OCI-M2 (cell line): ENCODE results near the gene MGAT5.
"Not testable (repeated sequence)": the region's sequence is repeated elsewhere in the genome, so short reads cannot be mapped to it uniquely, and the experiment has no call there.

Experiments used
- DNase-seq: peaks from one replicate; lab custom pipeline; 2025; ENCODE audit not compliant: unreplicated experiment; lab: John Stamatoyannopoulos, UW

The MGAT5 gene

DNA sequence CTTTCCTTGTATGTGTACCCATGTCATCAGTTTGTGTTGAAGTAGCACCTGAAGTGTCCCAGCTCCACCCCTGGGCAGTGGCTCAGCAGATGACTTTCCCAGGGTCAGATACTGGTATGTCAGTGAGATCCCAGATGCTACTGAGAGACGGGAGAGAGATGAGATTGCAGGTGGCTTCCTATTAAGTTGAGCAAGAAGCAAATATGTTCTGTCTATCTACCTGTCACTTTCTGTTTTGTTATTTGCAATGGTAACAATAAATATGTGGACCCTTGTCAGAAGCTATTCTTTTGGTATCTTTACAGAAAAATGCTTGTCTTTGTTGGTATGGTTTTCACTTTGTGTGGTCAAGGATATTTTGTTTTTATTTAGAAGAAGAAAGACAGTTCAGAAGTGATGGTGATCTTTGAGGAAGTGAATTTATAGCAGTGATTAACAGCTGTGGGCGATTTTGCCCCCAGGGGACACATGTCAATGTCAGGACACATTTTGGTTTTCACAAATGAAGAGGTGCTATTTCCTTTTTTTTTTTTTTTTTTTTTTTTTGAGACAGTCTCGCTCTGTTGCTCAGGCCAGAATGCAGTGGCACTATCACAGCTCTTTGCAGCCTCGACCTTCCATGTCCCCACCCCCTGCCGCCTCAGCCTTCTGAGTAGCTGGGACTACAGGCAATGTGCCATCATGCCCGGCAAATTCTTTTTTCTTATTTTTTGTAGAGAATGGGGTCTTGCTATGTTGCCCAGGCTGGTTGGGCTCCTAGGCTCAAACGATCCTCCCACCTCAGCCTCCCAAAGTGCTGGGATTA lies 21.4 kb downstream of the MGAT5 start:
- DNase-seq, result no peak

DNA sequence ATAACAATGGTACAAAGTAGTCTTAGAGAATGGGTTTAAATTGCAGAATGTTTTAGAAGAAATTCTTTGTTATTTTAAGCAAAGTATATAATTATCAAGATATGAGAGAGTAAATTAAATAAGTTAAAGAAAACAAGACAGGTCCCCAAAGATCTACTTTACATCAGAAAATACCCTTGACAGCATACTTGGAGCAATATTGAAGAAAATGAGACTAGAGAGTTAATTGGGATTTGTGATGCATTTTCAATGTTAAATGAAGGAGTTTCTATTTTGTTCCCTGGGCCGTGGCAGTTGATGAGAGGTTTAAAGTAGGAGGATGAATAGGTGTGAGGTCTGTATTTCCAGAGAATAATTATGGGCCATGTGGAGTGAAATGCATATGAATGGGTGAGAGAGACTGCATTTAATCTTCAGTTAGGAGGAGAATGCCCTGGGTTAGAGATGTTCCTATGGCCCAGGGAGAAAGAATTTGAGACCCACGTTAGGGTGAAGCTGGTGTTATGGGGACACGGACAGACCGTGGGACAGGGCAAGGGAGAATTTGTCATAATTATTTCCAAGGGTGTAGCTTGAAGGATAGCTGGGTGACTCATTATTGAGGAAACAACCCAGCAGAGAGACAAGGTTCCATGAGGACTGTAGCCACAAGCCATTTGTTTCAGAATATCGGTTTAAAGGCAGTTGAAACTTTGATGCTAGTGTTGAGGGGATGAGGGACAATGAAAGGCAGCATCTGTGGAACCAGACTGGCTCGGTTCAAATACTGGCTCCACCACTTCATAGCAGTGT lies 22.7 kb downstream of the MGAT5 start:
- DNase-seq, result no peak

DNA sequence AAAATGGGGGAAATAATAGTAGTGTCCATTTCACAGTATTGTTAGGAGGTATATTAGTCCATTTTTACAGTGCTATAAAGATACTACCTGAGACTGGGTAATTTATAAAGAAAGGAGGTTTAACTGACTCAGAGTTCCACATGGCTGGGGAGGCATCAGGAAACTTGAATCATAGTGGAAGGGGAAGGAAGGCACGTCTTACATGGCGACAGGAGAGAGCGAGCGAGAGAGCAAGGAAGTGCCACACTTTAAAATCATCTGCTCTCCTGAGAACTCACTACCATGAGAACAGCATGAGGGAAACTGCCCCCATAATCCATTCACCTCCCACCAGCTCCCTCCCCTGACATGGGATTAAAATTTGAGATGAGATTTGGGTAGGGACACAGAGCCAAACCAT lies 23.4 kb downstream of the MGAT5 start:
- DNase-seq, result no peak

DNA sequence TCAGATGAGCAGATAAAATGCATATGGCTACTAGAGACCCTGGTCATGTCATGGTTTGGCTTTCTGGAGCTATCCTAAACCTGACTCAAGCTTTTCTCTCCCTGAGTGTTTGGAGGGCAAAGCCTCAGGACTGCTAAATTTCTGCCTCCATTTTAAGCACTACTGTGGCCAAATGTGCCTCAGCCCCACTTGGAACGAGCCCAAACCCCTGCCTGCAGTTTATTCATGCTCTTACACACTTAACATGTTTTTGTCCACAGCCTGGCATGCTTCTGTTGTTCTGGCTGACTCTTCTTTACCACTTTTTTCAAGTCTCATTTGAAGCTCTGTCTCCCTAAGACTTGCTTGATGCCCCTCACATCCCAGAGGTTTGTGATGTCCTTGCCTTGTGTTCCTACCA lies 24.7 kb downstream of the MGAT5 start:
- no peak for DNase-seq

DNA sequence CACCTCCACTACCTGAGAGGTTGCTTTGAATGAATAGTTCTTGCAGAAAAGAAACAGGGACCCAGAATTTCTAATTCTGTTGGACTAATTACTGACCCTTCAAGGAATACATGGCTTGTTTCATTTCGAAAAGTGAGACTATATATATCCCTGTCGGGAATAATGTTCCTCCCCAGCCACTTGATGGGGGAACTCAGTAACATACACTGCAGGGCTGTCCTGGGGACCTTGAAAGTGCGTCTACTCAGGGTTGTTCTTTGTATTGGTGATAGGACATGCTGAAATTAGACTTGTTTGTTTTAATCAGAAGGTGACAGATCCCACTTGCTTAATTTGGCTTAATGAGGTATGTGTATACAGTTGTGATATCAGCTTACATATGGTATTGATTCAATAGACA lies 25.5 kb downstream of the MGAT5 start:
- no peak for DNase-seq

DNA sequence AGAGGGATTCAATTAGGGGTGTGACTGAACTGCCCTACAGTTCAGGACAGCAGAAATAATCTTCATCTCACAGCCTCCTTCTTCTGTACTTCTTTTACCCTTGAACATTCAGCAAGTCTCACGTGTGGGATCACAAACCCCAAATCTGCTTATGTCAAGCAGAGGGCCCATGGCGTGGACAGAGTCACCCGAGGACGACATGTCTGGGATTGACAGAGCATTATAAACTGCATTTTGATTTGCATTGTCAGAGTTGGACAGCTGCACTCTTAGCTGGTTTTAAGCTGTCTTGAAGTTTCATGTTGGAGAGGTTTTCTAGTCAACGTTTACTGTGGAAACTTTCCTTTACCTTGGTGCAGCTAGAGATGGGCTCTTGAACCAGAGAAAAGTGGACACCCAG lies 26.4 kb downstream of the MGAT5 start:
- no peak for DNase-seq

DNA sequence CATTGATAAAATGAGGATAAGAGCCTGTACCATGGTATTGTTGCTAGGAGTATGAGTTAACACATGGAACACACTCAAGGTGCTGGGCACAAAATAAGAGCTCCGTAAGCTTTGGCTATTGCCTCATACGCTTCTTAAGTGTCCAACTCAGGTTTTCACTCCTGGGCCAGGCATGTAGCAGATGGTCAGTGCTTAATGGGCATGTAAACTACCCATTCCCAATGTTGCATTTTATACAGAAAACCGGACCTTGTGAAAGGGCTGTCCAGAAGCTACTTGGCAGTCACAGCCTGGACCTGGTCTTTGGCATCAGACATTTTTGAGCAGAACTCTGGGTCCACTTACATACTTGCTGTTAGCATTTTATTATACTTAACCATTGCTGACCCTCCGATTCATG lies 26.9 kb downstream of the MGAT5 start:
- no peak for DNase-seq

DNA sequence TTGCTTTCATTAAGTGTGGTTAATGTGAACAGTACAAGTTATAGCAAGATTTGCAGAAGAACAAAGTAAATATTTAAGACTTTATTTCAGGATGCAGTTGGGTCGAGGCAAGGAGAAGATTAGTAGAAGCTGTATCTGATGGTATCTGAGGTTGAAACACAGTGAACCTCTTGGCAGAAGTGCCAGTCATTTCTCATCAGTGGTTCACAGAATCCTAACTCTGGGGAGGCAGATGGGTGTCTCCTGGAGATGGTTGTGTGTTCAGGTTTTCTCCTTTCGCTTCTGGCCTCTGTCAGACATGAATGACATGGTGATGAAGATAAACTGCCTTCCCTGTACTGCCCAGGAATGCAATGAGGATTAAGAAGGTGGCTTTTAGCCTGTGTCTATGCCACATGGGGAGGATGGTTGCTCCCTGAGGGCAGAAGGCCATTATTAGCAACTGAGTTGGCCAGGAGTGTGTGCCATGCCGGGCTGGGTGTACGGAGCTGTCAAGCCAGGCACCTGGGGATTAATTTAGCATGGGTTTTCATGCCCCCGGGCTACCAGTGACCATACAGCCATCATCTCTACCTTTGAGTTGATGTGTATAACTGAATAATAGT lies 28.0 kb downstream of the MGAT5 start:
- DNase-seq, result no peak

DNA sequence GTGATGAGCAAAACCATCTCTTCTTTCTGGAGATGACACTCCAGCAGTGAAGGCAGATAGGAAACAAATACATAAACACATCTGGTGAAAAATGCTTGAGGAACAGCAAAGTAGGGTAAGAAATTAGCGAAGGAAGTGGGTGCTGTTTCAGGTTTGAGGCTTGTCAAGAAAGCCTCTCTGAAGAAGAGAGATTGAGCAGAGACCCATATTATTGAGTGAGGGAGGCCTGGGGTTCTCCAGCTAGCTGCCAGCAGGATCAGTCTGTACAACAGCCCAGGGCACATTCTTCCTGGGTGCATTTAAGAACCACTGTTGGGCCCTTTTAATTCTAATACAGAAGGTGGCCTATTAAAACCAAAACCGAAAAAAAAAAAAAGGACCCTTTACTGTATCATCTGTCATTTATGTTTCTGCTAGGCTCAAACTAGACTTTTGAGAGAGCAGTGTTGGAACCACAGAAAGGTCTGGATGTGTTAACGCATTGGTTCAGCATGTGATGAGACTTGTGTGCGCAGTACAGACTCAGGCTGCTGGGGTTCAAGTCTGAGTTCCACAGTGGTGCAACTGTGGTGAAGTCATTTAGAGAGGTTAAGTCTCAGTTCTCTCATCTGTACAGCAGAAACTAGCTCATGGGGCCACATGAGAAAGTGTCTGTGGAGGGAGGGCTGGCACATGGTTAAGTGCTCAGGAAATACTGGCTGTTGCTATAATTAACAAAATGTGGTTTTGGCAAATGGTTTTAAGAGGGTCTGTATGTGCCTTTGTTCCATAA lies 28.9 kb downstream of the MGAT5 start:
- no peak for DNase-seq

DNA sequence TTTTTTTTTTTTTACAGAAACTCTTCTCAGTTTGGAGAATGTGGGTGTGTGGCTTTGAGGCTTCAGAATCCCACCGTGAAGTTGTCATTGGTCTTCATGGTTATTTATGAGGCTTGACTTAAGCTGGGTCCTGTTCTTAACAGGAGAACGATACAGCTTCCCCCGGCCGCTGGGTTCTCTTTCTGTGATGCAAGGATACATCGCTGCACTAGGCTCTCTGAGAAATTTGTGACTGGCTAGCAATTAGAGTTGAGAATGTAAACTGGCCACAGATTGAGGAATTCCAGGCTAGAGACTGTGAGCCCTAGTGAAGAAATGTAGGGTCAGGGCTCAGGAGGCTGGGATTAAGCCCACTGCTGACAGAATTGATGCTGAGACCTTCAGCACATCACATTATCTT lies 29.8 kb downstream of the MGAT5 start:
- no peak for DNase-seq

DNA sequence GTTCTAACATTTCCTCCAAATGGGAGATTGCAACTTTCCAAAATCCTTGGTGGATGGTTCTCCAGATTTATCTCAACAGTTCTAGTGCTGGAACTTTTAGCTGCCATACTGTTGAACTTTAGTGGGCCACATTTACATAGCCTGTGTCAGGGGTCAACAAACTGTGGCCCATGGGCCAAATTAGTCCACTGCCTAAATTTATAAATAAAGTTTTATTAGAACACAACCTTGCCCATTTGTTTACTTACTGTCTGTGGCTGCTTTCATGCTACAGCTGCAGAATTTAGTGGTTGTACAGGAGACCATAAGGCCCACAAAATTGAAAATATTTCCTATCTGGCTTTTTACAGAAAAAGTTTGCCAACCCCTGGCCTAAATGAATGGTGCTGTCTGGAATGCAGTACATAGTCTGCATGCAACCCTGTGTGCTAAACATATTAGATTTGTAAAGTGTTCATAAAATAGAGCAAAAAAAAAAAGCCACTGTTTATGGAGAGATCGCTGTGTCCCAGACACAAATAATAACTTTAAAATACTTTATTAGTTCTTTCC lies 30.3 kb downstream of the MGAT5 start:
- no peak for DNase-seq

DNA sequence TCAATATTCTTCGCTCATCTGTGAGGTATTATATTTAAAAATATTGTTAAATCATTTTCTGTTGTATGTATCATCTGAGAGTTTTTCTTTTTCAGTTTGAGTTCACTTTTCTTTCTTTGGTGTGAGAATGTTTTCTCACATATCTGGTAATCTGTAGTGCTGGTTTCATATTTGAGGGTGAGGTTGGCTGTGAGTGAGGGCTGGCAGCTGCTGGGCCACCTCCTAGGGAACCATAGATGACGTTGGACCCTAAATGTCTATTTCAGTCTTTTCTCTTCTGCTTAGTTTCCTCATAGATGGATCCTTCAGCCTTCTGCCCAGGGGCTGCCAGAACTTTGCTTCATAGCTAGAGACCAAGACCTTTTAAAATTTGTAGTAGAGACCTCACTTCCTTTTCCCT lies 33.5 kb downstream of the MGAT5 start:
- DNase-seq, result no peak

DNA sequence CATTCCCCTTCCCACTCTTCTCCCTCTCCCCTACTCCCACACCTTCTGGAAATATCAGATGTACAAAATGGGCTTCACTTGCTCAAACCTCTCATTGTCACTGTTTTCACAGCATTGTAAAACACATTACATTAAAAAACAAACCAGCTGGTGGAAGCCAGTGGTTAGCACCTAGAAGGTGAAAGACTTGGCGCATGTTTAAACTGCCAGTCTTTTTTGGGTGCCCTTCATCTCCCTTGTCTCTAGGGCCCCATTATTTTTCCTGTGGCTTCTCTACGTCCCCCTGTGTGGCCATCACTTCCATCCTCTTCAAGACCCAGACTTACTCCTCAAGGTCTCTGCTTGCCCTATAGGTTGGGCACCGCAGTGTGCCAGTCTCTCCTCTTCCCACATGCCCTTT lies 34.9 kb downstream of the MGAT5 start:
- DNase-seq, result no peak

DNA sequence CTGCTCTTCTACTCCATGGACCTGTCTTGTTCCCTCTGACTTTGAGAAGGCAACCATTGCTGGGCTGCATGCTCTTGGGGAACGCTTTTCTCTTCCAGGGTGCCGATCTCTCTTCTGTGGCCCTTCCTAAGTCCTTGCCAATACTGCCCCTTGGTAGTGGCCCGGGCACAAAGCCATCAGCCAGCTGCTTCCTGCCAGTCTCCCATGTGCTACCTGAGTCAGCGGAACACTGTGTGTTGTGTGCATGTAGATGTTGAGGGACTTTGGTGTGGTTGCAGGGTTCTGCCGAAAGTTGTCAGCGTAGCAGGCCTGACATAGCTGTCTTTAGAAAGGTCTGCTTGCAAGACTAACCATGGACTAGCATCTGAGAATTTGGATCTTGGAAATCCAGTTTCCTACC lies 35.4 kb downstream of the MGAT5 start:
- DNase-seq, result no peak

DNA sequence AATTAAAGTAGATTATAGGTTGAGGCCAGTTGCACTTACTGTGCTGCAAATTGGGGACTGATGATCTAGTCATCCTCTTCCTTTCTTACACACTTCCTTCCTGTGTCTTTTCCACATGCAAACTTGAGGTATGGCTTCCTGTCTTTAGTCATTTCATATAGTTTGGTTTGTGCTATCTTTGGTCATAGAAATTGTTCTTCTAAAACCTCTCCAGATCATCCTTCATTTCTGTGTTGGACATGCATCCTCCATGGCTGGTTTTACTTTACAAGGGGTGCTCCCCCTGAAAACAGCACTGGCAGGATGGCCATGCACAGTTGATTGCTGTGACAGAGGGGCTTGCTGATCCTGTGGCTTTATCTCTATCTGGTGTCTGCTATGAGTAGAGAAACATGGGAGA lies 36.5 kb downstream of the MGAT5 start:
- no peak for DNase-seq

DNA sequence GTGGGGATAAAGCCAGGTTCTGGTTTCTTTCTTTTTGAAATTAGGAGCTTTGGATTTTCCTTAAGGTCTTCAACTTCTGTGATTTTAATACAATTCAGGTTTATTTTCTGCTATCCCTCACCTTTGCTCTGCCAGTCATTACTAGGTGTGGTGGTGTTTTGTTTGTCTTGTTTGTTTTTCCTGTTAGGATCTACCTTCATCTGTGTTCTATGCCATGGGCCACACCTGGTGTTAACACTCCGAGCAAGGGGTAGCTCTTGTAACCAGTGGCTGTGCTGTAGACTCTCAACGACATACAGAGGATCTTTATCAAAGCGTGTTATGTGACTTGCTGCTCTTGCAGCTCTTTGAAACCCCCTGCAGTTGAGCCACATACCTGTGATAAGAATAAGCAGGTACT lies 38.6 kb downstream of the MGAT5 start:
- no peak for DNase-seq

DNA sequence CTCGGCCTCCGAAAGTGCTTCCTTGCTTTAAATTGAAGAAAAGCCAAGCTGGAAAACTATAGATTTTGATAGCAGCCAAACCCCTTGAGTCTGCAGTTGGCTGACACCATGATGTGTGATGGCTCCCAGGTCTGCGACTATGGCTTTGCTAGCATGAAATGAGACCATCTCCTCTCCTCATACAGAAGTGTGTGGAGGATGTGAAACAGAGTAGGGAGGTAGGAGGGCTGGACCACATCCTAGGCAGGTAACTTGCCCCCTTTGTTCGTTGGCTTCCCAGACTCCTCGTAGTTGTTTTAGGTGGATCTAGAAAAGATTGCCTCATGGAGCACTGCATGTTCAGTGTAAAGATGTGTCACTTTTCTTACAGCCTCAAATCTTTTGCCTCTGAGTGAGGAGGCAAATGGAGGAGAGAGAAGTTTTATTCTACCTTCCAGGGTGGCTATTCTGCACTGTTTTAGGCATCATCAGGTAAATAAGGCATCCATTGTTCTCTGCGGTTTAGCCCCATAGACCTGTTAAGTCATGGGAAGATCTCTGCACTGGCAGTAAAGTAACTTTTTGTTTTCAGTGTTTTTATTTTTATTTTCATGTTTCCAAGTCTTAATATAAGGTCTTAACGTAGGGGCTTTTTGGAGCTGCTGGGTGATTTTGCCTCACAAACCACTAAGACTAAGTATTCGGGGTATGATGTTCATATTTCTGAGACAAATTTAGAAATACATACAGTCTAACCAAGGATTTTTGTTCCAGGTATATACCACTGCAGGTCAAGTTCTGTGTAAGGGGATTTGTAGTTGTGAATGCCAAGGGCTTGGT lies 40.1 kb downstream of the MGAT5 start:
- no peak for DNase-seq

DNA sequence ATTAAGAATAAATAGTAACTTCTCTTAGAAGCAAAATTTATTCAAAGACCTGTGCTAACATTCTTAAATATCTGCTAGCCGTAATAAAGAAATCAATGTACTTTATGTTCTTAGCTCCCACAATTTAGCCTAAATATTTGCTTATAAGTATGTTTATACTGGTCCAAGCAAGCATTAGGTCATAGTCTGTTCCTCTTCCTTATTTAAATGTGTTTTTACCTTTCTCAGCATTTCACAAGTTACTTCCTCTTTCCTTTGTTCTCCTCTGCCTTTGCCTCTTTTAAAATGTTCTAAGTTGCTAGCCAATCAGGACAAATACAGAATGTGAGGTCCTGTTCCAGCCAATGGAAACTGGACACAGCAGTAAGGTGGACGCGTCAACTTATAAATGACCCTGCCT lies 40.7 kb downstream of the MGAT5 start:
- DNase-seq, result not testable (repeated sequence)

DNA sequence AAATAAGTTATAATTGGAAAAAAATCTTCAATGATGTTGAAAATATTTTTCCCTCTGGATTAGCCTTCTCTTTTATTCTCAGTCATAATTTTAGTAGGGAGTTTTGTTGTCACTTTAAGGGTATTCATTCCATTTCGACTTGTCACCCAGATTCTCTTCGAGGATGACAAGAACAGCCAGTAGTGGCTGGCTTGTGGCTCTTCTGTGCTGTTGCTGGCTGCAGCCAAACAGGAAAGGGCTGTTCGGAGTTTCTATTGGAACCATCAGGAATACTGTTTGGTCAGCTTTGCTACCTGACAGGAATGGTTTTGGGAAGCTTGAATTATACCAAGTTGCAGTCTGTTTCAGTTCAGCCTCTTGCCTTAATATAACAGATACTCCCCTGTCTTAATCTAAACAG lies 41.6 kb downstream of the MGAT5 start:
- DNase-seq, result no peak

DNA sequence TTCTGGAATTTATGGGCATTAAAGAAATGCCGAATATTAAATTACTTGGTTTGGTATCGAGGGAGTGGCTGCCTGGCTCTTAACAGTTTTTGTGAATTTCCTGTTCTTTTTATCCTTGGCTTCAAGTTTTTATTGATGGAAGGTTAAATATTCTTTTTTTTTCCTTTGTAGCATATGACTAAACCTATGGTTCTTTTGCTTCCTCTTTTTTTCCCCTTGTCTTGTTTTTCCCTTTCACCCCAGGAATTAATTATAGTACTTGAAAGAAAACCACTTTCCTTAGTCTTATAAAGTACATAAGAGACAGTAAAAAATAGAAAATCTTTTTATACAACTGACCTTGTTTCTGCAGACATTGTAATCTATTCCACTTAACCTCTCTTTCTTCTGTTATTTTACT lies 42.4 kb downstream of the MGAT5 start:
- no peak for DNase-seq
